ENCODE results near the gene ZSCAN22. TPM values are rescaled to one million over a fixed set of nuclear protein-coding genes. Genes with fewer than 3 reads are reported as not detected.

The ZSCAN22 gene
- total and polyA plus RNA-seq, 2 of the 13 experiments (the other 11 are each of a cell fraction or from before 2014, with no cell fraction given) = 2.5 to 3.5 TPM

DNA sequence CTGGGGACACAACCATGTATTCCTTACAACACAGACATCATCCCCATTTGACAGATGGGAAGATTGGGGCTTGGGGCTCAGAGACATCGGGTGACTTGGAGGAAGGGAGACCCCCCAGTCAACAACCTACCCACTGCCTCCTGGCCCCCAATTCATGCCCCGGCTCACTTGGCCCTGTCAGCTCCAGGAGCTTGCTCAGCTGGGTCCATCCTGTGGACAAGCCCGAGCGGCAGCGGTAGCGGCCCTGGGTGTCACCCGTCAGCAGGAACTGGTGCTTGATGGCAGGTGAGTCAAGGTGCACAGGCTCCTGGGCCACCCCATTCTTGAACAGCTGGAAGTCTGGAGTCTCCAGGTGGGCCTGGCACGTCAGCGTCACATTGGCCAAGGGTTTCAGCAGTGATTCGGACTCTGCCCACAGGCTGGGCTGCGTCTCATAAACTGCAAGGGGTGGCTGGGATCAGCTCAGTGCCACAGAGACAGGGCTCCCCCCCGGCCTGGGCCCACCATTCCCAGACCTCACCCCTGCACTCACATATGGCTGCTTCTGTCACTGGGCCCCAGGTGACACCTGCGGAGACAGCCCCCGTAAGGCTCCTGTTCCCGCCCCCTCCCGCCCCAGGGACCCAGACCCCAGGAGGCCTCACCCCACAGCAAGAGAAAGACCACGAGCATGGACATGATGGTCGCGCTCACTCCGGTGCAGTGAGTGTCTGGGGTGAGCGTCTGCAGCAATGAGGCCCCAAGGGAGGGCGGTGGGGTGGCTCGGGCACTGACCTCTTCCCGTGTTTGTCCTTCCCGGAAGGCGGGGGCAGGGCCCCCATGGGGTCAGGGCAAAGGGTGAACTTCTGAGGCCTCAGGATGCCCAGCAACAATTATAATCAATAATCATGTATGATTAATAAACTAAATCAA lies 26.2 kb downstream of the ZSCAN22 start, which contains the start of gene A1BG (continued):
- TF ChIP-seq ZNF432 (CRISPR knock-in tag; IDR thresholded peaks at IDR 0.05; ENCODE audit: borderline replicate concordance) (no peak), SALL1 (CRISPR knock-in tag; IDR thresholded peaks at IDR 0.05) (peak; percentile 96), ZNF629 (CRISPR knock-in tag; conservative IDR thresholded peaks at IDR 0.05) (peak; percentile 90), RAD51 (IDR thresholded peaks at IDR 0.05; ENCODE audit: borderline replicate concordance) (no peak), NR2F2 (IDR thresholded peaks at IDR 0.05; ENCODE audit: borderline replicate concordance, low read depth) (peak; percentile 90), MAZ (IDR thresholded peaks at IDR 0.05; ENCODE audit: borderline replicate concordance, low read depth, low read length) (peak; percentile 33; the same call in 1 of the 2 replicates), MAZ (CRISPR knock-in tag; IDR thresholded peaks at IDR 0.05; ENCODE audit: low read depth) (peak; percentile 26; the same call in 1 of the 2 replicates), SRSF1 (optimal IDR thresholded peaks at IDR 0.05; ENCODE audit: low read depth, low read length) (no peak), ATM (IDR thresholded peaks at IDR 0.05; ENCODE audit: borderline replicate concordance) (no peak), ZFY (CRISPR knock-in tag; IDR thresholded peaks at IDR 0.05) (peak; percentile 29), ETV5 (CRISPR knock-in tag; IDR thresholded peaks at IDR 0.05; ENCODE audit: borderline replicate concordance) (peak; percentile 88), ZNF737 (CRISPR knock-in tag; IDR thresholded peaks at IDR 0.05; ENCODE audit: borderline replicate concordance) (no peak), MYC (CRISPR knock-in tag; IDR thresholded peaks at IDR 0.05; ENCODE audit: borderline replicate concordance) (0 out of 2 replicates have a peak, but pooled peaks have one; percentile 2), E2F2 (CRISPR knock-in tag; IDR thresholded peaks at IDR 0.05; ENCODE audit: borderline replicate concordance) (0 out of 2 replicates have a peak, but pooled peaks have one; percentile 38), HNF4G (IDR thresholded peaks at IDR 0.05; ENCODE audit: borderline replicate concordance, low read depth, low read length) (peak; percentile 83), HNF4G (CRISPR knock-in tag; IDR thresholded peaks at IDR 0.05; ENCODE audit: borderline replicate concordance, low read depth) (peak; percentile 25; the same call in 1 of the 2 replicates), ZBTB37 (CRISPR knock-in tag; IDR thresholded peaks at IDR 0.05) (0 out of 2 replicates have a peak, but pooled peaks have one; percentile 2), XBP1 (CRISPR knock-in tag; IDR thresholded peaks at IDR 0.05) (no peak), ZNF264 (CRISPR knock-in tag; IDR thresholded peaks at IDR 0.05) (no peak), HNRNPL (IDR thresholded peaks at IDR 0.05; ENCODE audit: low read depth, low read length) (0 out of 2 replicates have a peak, but pooled peaks have one; percentile 17), KLF6 (CRISPR knock-in tag; IDR thresholded peaks at IDR 0.05) (no peak), ZFYVE20 (CRISPR knock-in tag; IDR thresholded peaks at IDR 0.05; ENCODE audit: borderline replicate concordance, low read depth) (no peak), TBL1XR1 (IDR thresholded peaks at IDR 0.05; ENCODE audit: borderline replicate concordance, low read length, partially characterized antibody) (no peak), ZGPAT (CRISPR knock-in tag; IDR thresholded peaks at IDR 0.05) (peak; percentile 68; the same call in 1 of the 2 replicates)
- TF ChIP-seq, protein P1, sequence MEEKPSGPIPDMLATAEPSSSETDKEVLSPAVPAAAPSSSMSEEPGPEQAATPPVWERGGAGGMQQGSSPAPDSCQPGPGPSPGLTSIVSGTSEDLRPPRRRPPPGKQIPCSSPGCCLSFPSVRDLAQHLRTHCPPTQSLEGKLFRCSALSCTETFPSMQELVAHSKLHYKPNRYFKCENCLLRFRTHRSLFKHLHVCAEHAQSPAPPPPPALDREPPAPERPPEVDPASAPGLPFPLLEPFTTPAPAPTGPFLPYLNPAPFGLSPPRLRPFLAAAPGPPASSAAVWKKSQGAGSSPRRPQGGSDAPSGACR (CRISPR knock-in tag; IDR thresholded peaks at IDR 0.05) = peak; percentile 51; the same call in 1 of the 2 replicates
